GM12874 (cell line): ENCODE measurements around the gene TVP23A.

Experiments
- TF ChIP-seq, protein P1 (sequence below): IDR thresholded peaks from 2 replicates; pipeline ENCODE4 v1.5.1; 2011; ENCODE audit warnings: low read depth, mild to moderate bottlenecking, control low read depth, low read length, moderate library complexity; ENCODE audit not compliant: insufficient read depth

Gene TVP23A

DNA sequence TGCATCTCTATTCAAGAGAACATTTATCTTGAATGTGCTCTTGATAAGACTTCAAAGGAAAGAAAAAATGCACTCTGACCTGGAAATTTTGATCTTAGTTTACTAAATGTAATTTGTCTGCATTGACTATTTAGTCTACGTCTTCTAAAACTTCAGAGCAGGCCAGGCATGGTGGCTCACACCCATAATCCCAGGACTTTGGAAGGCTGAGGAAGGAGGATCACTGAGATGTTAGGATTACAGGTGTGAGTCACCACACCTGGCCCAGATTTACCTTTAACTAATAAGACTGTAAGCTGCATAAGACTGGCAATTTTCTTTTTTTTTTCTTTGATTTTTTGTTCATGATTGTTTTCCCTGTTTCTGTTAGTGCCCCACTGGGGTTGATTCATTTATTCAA is 39.6 kb upstream of the TVP23A start:
- TF ChIP-seq, protein P1, sequence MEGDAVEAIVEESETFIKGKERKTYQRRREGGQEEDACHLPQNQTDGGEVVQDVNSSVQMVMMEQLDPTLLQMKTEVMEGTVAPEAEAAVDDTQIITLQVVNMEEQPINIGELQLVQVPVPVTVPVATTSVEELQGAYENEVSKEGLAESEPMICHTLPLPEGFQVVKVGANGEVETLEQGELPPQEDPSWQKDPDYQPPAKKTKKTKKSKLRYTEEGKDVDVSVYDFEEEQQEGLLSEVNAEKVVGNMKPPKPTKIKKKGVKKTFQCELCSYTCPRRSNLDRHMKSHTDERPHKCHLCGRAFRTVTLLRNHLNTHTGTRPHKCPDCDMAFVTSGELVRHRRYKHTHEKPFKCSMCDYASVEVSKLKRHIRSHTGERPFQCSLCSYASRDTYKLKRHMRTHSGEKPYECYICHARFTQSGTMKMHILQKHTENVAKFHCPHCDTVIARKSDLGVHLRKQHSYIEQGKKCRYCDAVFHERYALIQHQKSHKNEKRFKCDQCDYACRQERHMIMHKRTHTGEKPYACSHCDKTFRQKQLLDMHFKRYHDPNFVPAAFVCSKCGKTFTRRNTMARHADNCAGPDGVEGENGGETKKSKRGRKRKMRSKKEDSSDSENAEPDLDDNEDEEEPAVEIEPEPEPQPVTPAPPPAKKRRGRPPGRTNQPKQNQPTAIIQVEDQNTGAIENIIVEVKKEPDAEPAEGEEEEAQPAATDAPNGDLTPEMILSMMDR: no peak

DNA sequence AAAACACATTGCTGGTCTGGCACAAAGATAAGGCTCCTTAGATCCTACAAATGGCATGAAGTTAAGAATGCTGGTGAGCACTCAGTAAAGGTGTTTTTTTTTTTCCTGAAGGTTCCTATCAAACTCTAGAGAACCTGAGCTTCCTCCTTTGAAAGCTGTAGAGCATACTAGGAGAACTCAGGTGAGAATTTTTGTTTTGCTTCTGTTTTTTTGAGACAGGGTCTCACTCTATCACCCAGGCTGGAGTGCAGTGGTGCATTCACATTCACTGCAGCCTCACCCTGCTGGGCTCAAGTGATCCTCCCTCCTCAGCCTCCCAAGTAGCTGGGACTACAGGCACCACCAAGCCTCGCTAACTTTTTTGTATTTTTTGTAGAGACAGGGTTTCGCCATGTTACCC is 37.4 kb upstream of the TVP23A start:
- TF ChIP-seq, protein P1: no peak

DNA sequence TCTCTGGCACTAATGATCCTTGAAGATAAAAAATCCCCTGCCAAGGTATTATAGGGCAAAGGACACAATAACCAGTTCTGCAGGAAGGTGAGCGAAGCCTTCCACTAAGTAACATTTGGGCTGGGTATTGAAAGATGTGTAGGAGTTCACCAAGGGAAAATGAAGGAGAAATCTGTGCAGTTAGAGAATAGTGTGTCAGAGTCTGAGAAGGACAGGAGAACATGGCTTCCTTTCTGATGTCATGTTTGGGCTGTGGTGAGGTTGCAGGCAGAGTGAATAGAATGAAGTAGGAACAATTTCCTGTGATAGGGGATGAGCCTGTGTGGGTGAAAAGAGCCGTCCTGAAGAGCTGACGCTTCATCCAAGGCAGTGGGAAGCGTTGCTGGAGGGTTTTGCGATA is 34.4 kb upstream of the TVP23A start:
- TF ChIP-seq, protein P1: no peak

DNA sequence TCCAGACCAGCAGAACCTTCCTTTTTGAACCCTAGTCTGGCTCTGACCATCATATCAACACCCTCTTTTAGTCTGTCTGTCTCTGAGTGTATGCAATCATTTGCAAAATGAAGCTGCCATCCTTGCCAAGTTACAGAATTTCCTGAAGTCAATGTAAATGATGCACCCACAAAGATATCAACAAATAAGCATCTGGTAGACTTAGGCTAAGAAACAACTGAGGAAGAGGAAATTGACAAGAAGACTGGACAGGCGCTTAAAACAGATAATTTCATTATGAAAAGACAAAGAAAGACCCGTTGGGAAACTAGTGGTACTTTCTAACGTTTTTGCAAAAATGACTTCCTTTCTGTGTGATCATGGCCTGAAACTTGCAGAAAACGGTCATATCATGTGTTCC is 33.7 kb upstream of the TVP23A start:
- TF ChIP-seq, protein P1: no peak

DNA sequence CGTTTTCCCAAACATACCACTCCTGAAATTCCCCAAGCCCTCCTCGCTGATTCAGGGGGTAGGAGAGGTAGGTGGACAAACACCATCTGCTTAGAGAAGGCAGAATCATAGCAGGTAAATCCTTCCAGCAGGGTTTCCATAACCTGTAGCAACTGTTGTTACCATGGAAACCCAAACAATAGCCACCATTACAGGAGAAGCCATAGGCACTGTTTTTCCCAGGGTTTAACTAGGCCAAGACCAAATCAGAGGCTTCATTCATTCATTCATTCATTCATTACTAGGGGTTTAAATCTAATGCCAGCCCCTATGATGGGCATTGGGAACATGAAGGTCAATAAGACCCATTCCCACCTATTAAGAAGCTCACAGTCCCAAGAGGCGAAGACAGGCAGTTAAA is 32.9 kb upstream of the TVP23A start:
- TF ChIP-seq, protein P1: no peak

DNA sequence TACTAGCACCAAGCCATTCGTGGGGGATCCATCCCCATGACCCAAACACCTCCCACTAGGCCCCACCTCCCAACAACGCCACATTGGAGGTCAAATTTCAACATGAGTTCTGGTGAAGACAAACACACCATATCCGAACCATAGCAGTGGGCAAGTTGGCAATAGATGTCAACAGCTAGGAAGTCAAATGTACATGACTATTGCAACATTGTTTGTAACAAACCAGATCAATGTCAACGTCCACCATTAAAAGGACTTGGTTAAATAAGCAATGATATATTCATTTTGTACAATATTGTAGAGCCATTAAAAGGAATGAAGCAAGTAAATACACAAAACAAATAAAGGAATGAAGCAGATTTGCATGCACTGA is 31.9 kb upstream of the TVP23A start:
- TF ChIP-seq, protein P1: no peak

DNA sequence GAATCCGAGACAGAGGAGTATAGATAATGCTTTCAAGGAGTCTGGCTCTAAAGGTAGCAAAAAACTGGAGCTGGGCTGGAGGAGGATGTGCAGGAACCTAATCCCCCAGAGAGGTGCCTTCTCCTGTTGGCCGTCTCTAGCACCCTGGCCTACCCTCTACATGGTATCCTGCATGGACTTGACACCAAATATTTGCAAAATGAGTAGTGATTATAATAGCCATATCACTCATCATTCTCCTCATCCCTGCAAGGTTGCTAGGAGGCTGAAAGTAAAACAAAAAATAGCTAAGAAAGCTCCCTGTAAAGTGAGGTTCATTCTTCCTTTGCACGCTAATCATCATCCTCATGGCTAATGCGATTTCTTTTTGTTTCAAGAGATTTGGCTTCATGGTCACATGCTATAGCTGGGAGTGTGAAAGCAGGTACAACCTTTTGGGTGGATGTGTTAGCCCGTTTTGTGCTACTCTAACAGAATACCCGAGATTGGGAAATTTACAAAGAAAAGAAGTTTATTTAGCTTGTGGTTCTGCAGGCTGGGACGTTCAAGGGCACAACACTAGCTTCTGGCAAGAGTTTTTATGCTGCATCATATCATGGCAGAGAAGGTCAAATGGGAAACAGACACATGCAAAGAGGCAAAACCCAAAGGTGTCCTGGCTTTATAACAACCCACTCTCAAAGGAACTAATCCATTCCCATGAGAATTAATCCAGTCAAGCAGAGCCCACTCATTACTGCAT is 31.3 kb upstream of the TVP23A start:
- TF ChIP-seq, protein P1: no peak
